Natural killer cell (primary cell): ENCODE results near the gene GOLGA2. TPM values are rescaled to one million over a fixed set of nuclear protein-coding genes. Genes with fewer than 3 reads are reported as not detected.

Experiments
- ATAC-seq, 3 donors: fragments of 150-1000 bp in 2 of 3; fragments of 200-7000 bp in 1 of 3; cut with Tn5 transposase; 1 replicate in 1 of 3; 2 replicates in 2 of 3; pipeline ENCODE4 v1.10.0; 2021; ENCODE audit warnings: mild to moderate bottlenecking in 2 of 3, moderate library complexity in 2 of 3
- DNase-seq, 2 donors: peaks; one replicate each; pipeline versions ENCODE4 v3.0.0 to v3.0.0-alpha.2; 2013 to 2021; ENCODE audit warnings: mixed read lengths in 1 of 2
- H3K27ac ChIP-seq: one replicate; pipeline ENCODE4 v1.5.1; 2013; ENCODE audit warnings: mild to moderate bottlenecking, low read length
- H3K27me3 ChIP-seq: one replicate; pipeline ENCODE4 v1.6.1; 2013; ENCODE audit warnings: low read length; ENCODE audit not compliant: control insufficient read depth, insufficient read depth
- H3K36me3 ChIP-seq: one replicate; pipeline ENCODE4 v1.6.1; 2013; ENCODE audit warnings: low read length; ENCODE audit not compliant: control insufficient read depth, insufficient read depth
- H3K4me1 ChIP-seq: one replicate; pipeline ENCODE4 v1.6.1; 2013; ENCODE audit warnings: low read length; ENCODE audit not compliant: control insufficient read depth, insufficient read depth
- H3K4me3 ChIP-seq: one replicate; pipeline ENCODE4 v1.5.1; 2013; ENCODE audit warnings: low read length
- H3K9me3 ChIP-seq: one replicate; pipeline ENCODE4 v1.6.1; 2013; ENCODE audit warnings: low read length; ENCODE audit not compliant: control insufficient read depth, insufficient read depth
- H3K27ac Mint-ChIP-seq, 2 donors: one replicate each; pipeline ENCODE4 v1.8.0; 2022; ENCODE audit warnings: mild to moderate bottlenecking in 2 of 2, mixed read lengths in 2 of 2, moderate library complexity in 1 of 2
- H3K27me3 Mint-ChIP-seq, 2 donors: one replicate each; pipeline ENCODE4 v1.8.0; 2022; ENCODE audit warnings: low read depth in 2 of 2, mixed read lengths in 2 of 2
- H3K36me3 Mint-ChIP-seq: one replicate; pipeline ENCODE4 v1.8.0; 2022; ENCODE audit warnings: mixed read lengths
- H3K4me1 Mint-ChIP-seq, 2 donors: one replicate each; pipeline ENCODE4 v1.8.0; 2022; ENCODE audit warnings: mixed read lengths in 2 of 2
- H3K4me3 Mint-ChIP-seq: one replicate; pipeline ENCODE4 v1.8.0; 2022; ENCODE audit warnings: mild to moderate bottlenecking, moderate library complexity, mixed read lengths
- H3K9me3 Mint-ChIP-seq, 2 donors: one replicate each; pipeline ENCODE4 v1.8.0; 2022; ENCODE audit warnings: mixed read lengths in 2 of 2
- WGBS: methylation state at CpG from one replicate; pipeline ENCODE4 v1.1.7; 2013; ENCODE audit warnings: missing lambda C conversion rate; ENCODE audit not compliant: insufficient coverage; 5-methylcytosine and 5-hydroxymethylcytosine counted together
- intact Hi-C: fragments of 100-400 bp; cut with micrococcal nuclease; formaldehyde crosslinking; loops from one replicate; pipeline ENCODE4 v1.14.2; 2022
- total RNA-seq, 4 donors: library from RNA; stranded (reverse); fragments of 120-200 nt in 1 of 4; gene quantifications; one replicate each; pipeline versions ENCODE4 v1.2.3 to v1.2.4, GENCODE V29; 2013 to 2022
- TF ChIP-seq, protein P1 (sequence below): fragments of 200-600 bp; IDR thresholded peaks from one replicate; pipeline ENCODE4 v1.8.0; 2022; ENCODE audit warnings: antibody characterized with exemption

Gene GOLGA2
- total RNA-seq, 3 donors from 2014 or later (not counting 1 experiment from before 2014, with no cell fraction given) = 78.0 to 101 (median 90.9) TPM

GRCh38 chr9:128249558-128249907 lies 26.3 kb downstream of the GOLGA2 start:
- H3K9me3 ChIP-seq = no peaks in the 10 kb centered on the region
- peak overlapping the region; percentile 80 for H3K4me3 Mint-ChIP-seq
- H3K36me3 Mint-ChIP-seq = no peaks in the 10 kb centered on the region
- H3K4me3 ChIP-seq = no peak overlapping the region
- TF ChIP-seq, protein P1, sequence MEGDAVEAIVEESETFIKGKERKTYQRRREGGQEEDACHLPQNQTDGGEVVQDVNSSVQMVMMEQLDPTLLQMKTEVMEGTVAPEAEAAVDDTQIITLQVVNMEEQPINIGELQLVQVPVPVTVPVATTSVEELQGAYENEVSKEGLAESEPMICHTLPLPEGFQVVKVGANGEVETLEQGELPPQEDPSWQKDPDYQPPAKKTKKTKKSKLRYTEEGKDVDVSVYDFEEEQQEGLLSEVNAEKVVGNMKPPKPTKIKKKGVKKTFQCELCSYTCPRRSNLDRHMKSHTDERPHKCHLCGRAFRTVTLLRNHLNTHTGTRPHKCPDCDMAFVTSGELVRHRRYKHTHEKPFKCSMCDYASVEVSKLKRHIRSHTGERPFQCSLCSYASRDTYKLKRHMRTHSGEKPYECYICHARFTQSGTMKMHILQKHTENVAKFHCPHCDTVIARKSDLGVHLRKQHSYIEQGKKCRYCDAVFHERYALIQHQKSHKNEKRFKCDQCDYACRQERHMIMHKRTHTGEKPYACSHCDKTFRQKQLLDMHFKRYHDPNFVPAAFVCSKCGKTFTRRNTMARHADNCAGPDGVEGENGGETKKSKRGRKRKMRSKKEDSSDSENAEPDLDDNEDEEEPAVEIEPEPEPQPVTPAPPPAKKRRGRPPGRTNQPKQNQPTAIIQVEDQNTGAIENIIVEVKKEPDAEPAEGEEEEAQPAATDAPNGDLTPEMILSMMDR = no peak
- 81% methylated on average over 8 of the region's 8 CpGs for WGBS
- ATAC-seq (no peak), DNase-seq (no peak)
- H3K27ac Mint-ChIP-seq = peak overlapping the region; percentile 54 to 79
- H3K27ac ChIP-seq = peak overlapping the region; percentile 56
- no peaks in the 10 kb centered on the region for H3K36me3 ChIP-seq
- intact Hi-C loops = no loop called here
- H3K27me3 ChIP-seq = no peaks in the 10 kb centered on the region
- H3K4me1 Mint-ChIP-seq = peaks cover 16 to 33% of the 10 kb centered on the region in 2 donors
- peaks cover 41% of the 10 kb centered on the region for H3K4me1 ChIP-seq
- H3K9me3 Mint-ChIP-seq = no peaks in the 10 kb centered on the region
- peaks cover 0 to 10% of the 10 kb centered on the region in 2 donors for H3K27me3 Mint-ChIP-seq

GRCh38 chr9:128247226-128247803 lies 28.5 kb downstream of the GOLGA2 start:
- Mint-ChIP-seq H3K36me3 (no peaks in the 10 kb centered on the region), H3K9me3 (no peaks in the 10 kb centered on the region), H3K27me3 (peaks cover 0 to 14% of the 10 kb centered on the region in 2 donors), H3K27ac (no peak overlapping the region), H3K4me1 (peaks cover 25 to 45% of the 10 kb centered on the region in 2 donors), H3K4me3 (no peak overlapping the region)
- no peaks in the 10 kb centered on the region for H3K36me3 ChIP-seq
- DNase-seq = no peak
- H3K9me3 ChIP-seq = no peaks in the 10 kb centered on the region
- intact Hi-C loops = no loop called here
- TF ChIP-seq, protein P1 = no peak
- no peak overlapping the region for H3K27ac ChIP-seq
- no peak overlapping the region for H3K4me3 ChIP-seq
- WGBS = 90% methylated on average over 4 of the region's 5 CpGs
- ATAC-seq = no peak
- no peaks in the 10 kb centered on the region for H3K27me3 ChIP-seq
- peaks cover 53% of the 10 kb centered on the region for H3K4me1 ChIP-seq

DNA sequence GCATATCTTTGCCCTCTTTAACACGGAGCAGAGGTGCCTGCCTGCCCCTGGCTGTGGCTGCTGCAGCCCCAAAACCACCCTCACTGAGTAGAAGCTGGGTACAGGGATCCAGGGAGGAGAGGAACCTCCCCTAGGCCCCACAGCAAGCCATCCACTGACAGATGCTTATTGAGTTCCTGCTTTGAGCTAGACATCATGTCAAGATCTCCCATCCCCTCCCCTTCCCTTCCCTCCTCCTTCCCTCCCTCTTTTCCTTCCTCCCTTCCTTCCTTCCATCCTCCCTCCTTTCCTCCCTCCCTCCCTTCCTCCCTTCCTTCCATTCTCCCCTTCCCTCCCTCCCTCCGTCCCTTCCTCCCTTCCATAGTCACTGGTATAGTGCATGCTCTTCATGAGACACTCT lies 29.3 kb downstream of the GOLGA2 start:
- WGBS = 54% methylated on average over 2 of the region's 2 CpGs
- H3K4me1 ChIP-seq = peaks cover 47% of the 10 kb centered on the region
- intact Hi-C loops = no loop called here

More for the DNA sequence above, 29.3 kb downstream of the GOLGA2 start:
- TF ChIP-seq, protein P1 = no peak
- ATAC-seq (no peak), DNase-seq (no peak)
- H3K36me3 ChIP-seq = no peaks in the 10 kb centered on the region
- Mint-ChIP-seq H3K9me3 (no peaks in the 10 kb centered on the region), H3K4me1 (peaks cover 25 to 37% of the 10 kb centered on the region in 2 donors), H3K36me3 (no peaks in the 10 kb centered on the region), H3K27ac (no peak overlapping the region), H3K4me3 (no peak overlapping the region), H3K27me3 (peaks cover 0 to 11% of the 10 kb centered on the region in 2 donors)
- H3K9me3 ChIP-seq = no peaks in the 10 kb centered on the region
- no peak overlapping the region for H3K4me3 ChIP-seq
- H3K27me3 ChIP-seq = no peaks in the 10 kb centered on the region
- H3K27ac ChIP-seq = no peak overlapping the region
